Measurements from ENCODE around the gene EIF5AL1. TPM values are rescaled to one million over a fixed set of nuclear protein-coding genes. Genes with fewer than 3 reads are reported as not detected.

EIF5AL1 gene
- total RNA-seq, 1 experiment from 2014 or later: 0.39 TPM

DNA sequence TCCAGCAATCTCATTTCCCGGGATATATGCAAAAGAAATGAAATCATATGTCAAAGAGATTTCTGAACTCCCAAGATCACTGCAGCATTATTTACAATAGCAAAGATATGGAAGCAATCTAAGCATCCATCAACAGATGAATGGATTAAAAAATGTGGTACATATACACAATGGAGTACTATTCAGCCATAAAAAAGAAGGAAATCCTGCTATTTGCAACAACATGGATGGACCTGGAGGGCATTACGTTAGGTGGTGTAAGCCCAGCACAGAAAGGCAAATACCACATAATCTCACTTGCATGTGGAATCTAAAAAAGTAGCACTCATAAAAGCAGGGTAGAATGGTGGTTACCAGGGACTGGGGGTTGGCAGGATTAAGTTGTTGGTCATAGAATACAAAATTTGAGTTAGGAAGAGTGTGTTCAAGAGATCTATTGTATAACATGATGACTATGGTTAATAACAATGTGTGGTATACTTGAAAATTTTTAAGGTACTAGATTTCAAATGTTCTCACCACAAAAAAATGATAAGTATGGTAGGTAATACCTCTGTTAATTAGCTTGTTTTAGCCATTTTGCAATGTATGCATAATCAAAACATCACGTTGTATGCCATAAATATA, 32.9 kb upstream of the EIF5AL1 start:
- H3K79me1 ChIP-seq (ENCODE audit: insufficient read depth, low read depth, low read length, poor library complexity, severe bottlenecking): no peaks in the 10 kb centered on the region
- no peak overlapping the region for H3K56ac ChIP-seq (ENCODE audit: insufficient read length, low read depth, low read length)
- H2BK20ac ChIP-seq (ENCODE audit: low read depth, low read length, poor library complexity, severe bottlenecking): no peak overlapping the region
- no peak overlapping the region for H3K4ac ChIP-seq (ENCODE audit: low read depth, low read length)
- no peak overlapping the region for H3K14ac ChIP-seq (ENCODE audit: insufficient read depth, low read length)
- no peak for DNase-seq
- no peak overlapping the region for H2BK120ac ChIP-seq (ENCODE audit: low read depth, low read length, poor library complexity, severe bottlenecking)
- Mint-ChIP-seq H3K36me3 (ENCODE audit: insufficient read depth in 1 of 3, low read depth in 3 of 3) (no peaks in the 10 kb centered on the region), H3K4me3 (no peak overlapping the region), H3K9me3 (peaks cover 0 to 4% of the 10 kb centered on the region in 2 experiments; a peak in 1 of 5 replicates), H3K4me1 (no peaks in the 10 kb centered on the region), H3K27me3 (ENCODE audit: low read depth) (peaks cover 26% of the 10 kb centered on the region), H3K27ac (no peak overlapping the region)
- no peak overlapping the region for H4K91ac ChIP-seq (ENCODE audit: insufficient read length, low read depth, low read length)
- no peak overlapping the region for H4K8ac ChIP-seq (replicated peaks; ENCODE audit: insufficient read length, low read depth, low read length)
- no peak overlapping the region for H3K23ac ChIP-seq (ENCODE audit: insufficient read length, low read depth, low read length)
- WGBS (ENCODE audit: extremely low coverage, insufficient read length, low lambda C conversion rate): no CpG with 5 or more reads among the region's 3 CpGs
- H3K18ac ChIP-seq (ENCODE audit: insufficient read length, low read depth, low read length): no peak overlapping the region
- H4K5ac ChIP-seq (ENCODE audit: insufficient read length, low read depth, low read length): no peak overlapping the region
- no peaks in the 10 kb centered on the region for H3K9me3 ChIP-seq (ENCODE audit: control insufficient read depth, low read depth, low read length)
- H3K4me2 ChIP-seq (ENCODE audit: insufficient read depth, insufficient read length, low read length): no peak overlapping the region
- no peak overlapping the region for H2BK12ac ChIP-seq (ENCODE audit: insufficient read length, low read depth, low read length)
- H2AFZ ChIP-seq (ENCODE audit: low read length): no peak overlapping the region
- no peaks in the 10 kb centered on the region for H3K27me3 ChIP-seq (ENCODE audit: insufficient read depth, low read length)
- no peak overlapping the region for H3K27ac ChIP-seq (ENCODE audit: insufficient read length, low read depth, low read length)
- no peak overlapping the region for H3T11ph ChIP-seq (ENCODE audit: low read length)
- TF ChIP-seq, protein P1, sequence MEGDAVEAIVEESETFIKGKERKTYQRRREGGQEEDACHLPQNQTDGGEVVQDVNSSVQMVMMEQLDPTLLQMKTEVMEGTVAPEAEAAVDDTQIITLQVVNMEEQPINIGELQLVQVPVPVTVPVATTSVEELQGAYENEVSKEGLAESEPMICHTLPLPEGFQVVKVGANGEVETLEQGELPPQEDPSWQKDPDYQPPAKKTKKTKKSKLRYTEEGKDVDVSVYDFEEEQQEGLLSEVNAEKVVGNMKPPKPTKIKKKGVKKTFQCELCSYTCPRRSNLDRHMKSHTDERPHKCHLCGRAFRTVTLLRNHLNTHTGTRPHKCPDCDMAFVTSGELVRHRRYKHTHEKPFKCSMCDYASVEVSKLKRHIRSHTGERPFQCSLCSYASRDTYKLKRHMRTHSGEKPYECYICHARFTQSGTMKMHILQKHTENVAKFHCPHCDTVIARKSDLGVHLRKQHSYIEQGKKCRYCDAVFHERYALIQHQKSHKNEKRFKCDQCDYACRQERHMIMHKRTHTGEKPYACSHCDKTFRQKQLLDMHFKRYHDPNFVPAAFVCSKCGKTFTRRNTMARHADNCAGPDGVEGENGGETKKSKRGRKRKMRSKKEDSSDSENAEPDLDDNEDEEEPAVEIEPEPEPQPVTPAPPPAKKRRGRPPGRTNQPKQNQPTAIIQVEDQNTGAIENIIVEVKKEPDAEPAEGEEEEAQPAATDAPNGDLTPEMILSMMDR (conservative IDR thresholded peaks at IDR 0.05): no peak
- H3K79me2 ChIP-seq (ENCODE audit: insufficient read depth, low read length): no peaks in the 10 kb centered on the region
- H4K20me1 ChIP-seq (ENCODE audit: control insufficient read depth, insufficient read depth, insufficient read length): no peaks in the 10 kb centered on the region
- no peaks in the 10 kb centered on the region for H3K23me2 ChIP-seq (ENCODE audit: insufficient read length, low read depth, low read length, poor library complexity, severe bottlenecking)
- H2BK5ac ChIP-seq (ENCODE audit: insufficient read length, low read length): no peak overlapping the region
- H3K4me1 ChIP-seq (ENCODE audit: insufficient read depth, low read length): no peaks in the 10 kb centered on the region
- no peak overlapping the region for H2BK15ac ChIP-seq (ENCODE audit: low read depth, low read length)
- no peak overlapping the region for H2AK5ac ChIP-seq (ENCODE audit: insufficient read length, low read length)
- H3K9ac ChIP-seq (ENCODE audit: extremely low read depth, insufficient read length, low read length): no peak overlapping the region
